Panc1 (cell line): Measurements from ENCODE around the gene MRPL48. TPM values are rescaled to one million over a fixed set of nuclear protein-coding genes. Genes with fewer than 3 reads are reported as not detected.
"Not testable (repeated sequence)": the region's sequence is repeated elsewhere in the genome, so short reads cannot be mapped to it uniquely, and the experiment has no call there.

Experiments
- ATAC-seq: fragments of 200-7000 bp; cut with Tn5 transposase; 2 replicates; pipeline ENCODE4 v1.9.1; 2020; ENCODE audit warnings: mild to moderate bottlenecking, moderate library complexity
- BruUV-seq: library from RNA; stranded (reverse); fragments of 400-500 nt; replicated peaks from 2 replicates; lab custom pipeline; 2021; lab: Mats Ljungman, UMichigan
- CTCF ChIA-PET: fragments of 300-600 bp; sonication (Branson Sonifier 250); formaldehyde crosslinking; loops from one replicate; lab custom pipeline; 2022; ENCODE audit warnings: antibody characterized with exemption; lab: Charles Lee
- POLR2A ChIA-PET: fragments of 300-600 bp; sonication (Branson Sonifier 250); formaldehyde crosslinking; loops from one replicate; lab custom pipeline; 2022; ENCODE audit warnings: antibody characterized with exemption; lab: Charles Lee
- DNase-seq: peaks from one replicate; pipeline ENCODE4 v3.0.0-alpha.2; 2010; ENCODE audit warnings: low read depth, low spot score
- H3K27ac ChIP-seq: 2 replicates; pipeline ENCODE4 v1.5.1; 2011; ENCODE audit warnings: mild to moderate bottlenecking, low read length, inconsistent platforms
- H3K27me3 ChIP-seq: fragments of 200-500 bp; sonication (Bioruptor generic); 2 replicates; pipeline ENCODE4 v1.6.0; 2014; ENCODE audit warnings: low read length, inconsistent platforms; ENCODE audit not compliant: control insufficient read depth, insufficient read depth
- H3K36me3 ChIP-seq: fragments of 200-500 bp; sonication (Bioruptor generic); 2 replicates; pipeline ENCODE4 v1.5.1; 2014; ENCODE audit warnings: inconsistent platforms, mild to moderate bottlenecking, low read length, moderate library complexity; ENCODE audit not compliant: control insufficient read depth, insufficient read depth
- H3K4me1 ChIP-seq: 2 replicates; pipeline ENCODE4 v1.5.1; 2011; ENCODE audit warnings: inconsistent platforms, mild to moderate bottlenecking, low read length, moderate library complexity; ENCODE audit not compliant: control insufficient read depth, insufficient read depth
- H3K4me3 ChIP-seq, 2 experiments: 2 replicates each; pipeline ENCODE4 v1.5.1; 2011 to 2012; ENCODE audit warnings: low read depth in 2 of 2, low read length in 2 of 2, mild to moderate bottlenecking in 2 of 2, inconsistent platforms in 1 of 2, moderate library complexity in 1 of 2
- H3K9me3 ChIP-seq: fragments of 200-500 bp; sonication (Bioruptor generic); 2 replicates; pipeline ENCODE4 v1.5.1; 2014; ENCODE audit warnings: low read depth, mild to moderate bottlenecking, inconsistent platforms, low read length, moderate library complexity; ENCODE audit not compliant: control insufficient read depth, insufficient read depth
- POLR2AphosphoS5 ChIP-seq: IDR thresholded peaks from 2 replicates; pipeline ENCODE4 v1.6.1; 2012; ENCODE audit warnings: mild to moderate bottlenecking, low read depth, low read length, moderate library complexity
- REST ChIP-seq, 2 experiments: IDR thresholded peaks; 2 replicates each; pipeline ENCODE4 v1.6.1; 2011 to 2012; ENCODE audit warnings: low read depth in 2 of 2, control low read depth in 1 of 2, low read length in 1 of 2, mild to moderate bottlenecking in 1 of 2, moderate library complexity in 1 of 2; ENCODE audit not compliant: insufficient read depth in 1 of 2
- SIN3A ChIP-seq: IDR thresholded peaks from 2 replicates; pipeline ENCODE4 v1.6.1; 2012; ENCODE audit warnings: low read depth, mild to moderate bottlenecking, low read length, moderate library complexity, borderline replicate concordance; ENCODE audit not compliant: insufficient read depth
- TCF7L2 ChIP-seq: IDR thresholded peaks from 2 replicates; pipeline ENCODE4 v1.6.1; 2011; ENCODE audit warnings: mild to moderate bottlenecking, low read depth, low read length, inconsistent platforms
- in situ Hi-C: cut with HindIII; loops from 2 replicates; pipeline ENCODE4 v1.10.0; 2016; ENCODE audit warnings: low sequenced_read_pairs, low pct_unique_long_range_greater_than_20kb
- intact Hi-C: fragments of 100-400 bp; cut with micrococcal nuclease; formaldehyde crosslinking; loops from one replicate; pipeline ENCODE4 v1.10.0; 2022; ENCODE audit not compliant: unreplicated experiment
- total RNA-seq: library from RNA; stranded (reverse); gene quantifications from one replicate; pipeline ENCODE4 v1.2.1, GENCODE V29; 2021; ENCODE audit not compliant: unreplicated experiment
- TF ChIP-seq, protein P1 (sequence below): fragments of 450-650 bp; IDR thresholded peaks from 2 replicates; pipeline ENCODE4 v1.5.1; 2017; ENCODE audit warnings: mild to moderate bottlenecking

Gene MRPL48
- total RNA-seq, 1 experiment from 2014 or later: 42.0 TPM

DNA sequence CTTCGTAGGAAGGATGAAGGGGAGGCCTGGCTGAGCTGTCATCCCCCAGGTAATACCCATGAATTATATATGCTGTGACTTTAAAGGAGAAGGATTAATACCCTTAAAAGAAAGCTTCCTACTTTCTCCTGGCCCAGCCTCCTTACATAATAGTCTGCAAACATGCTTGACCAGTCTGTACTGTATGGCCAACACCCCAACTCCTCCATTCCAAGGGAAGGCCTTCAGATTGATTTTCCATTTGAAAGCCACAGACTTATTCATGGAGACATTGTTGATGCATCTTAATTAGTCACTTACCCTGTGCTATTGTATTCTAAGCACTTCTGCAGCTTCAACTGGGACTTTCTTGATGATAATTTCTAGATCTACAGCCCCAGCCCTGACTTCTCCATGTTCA, 91.1 kb downstream of the MRPL48 start:
- intact Hi-C loops (no loop called here), in situ Hi-C loops (no loop called here)
- no peaks in the 10 kb centered on the region; the same call in none of the 2 replicates for H3K36me3 ChIP-seq
- TF ChIP-seq TCF7L2: no peak
- no peak for TF ChIP-seq POLR2AphosphoS5
- TF ChIP-seq REST (IDR thresholded peaks at IDR 0.05; ENCODE audit: insufficient read depth in 1 of 2, low read depth in 2 of 2, low read length in 1 of 2): no peak
- TF ChIP-seq, protein P1, sequence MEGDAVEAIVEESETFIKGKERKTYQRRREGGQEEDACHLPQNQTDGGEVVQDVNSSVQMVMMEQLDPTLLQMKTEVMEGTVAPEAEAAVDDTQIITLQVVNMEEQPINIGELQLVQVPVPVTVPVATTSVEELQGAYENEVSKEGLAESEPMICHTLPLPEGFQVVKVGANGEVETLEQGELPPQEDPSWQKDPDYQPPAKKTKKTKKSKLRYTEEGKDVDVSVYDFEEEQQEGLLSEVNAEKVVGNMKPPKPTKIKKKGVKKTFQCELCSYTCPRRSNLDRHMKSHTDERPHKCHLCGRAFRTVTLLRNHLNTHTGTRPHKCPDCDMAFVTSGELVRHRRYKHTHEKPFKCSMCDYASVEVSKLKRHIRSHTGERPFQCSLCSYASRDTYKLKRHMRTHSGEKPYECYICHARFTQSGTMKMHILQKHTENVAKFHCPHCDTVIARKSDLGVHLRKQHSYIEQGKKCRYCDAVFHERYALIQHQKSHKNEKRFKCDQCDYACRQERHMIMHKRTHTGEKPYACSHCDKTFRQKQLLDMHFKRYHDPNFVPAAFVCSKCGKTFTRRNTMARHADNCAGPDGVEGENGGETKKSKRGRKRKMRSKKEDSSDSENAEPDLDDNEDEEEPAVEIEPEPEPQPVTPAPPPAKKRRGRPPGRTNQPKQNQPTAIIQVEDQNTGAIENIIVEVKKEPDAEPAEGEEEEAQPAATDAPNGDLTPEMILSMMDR: no peak
- TF ChIP-seq SIN3A: no peak
- peaks cover 12% of the 10 kb centered on the region for H3K4me1 ChIP-seq
- BruUV-seq: no TSS peak
- H3K9me3 ChIP-seq: no peaks in the 10 kb centered on the region
- no peaks in the 10 kb centered on the region for H3K27me3 ChIP-seq
- DNase-seq (no peak), ATAC-seq (no peak)
- H3K4me3 ChIP-seq: no peak overlapping the region
- CTCF ChIA-PET: no interaction called here
- no peak overlapping the region for H3K27ac ChIP-seq
- POLR2A ChIA-PET: no interaction called here

- H3K4me1 ChIP-seq, BruUV-seq, in situ Hi-C loops, ATAC-seq, CTCF ChIA-PET, H3K27ac ChIP-seq, H3K27me3 ChIP-seq, H3K4me3 ChIP-seq, H3K9me3 ChIP-seq, DNase-seq, H3K36me3 ChIP-seq, intact Hi-C loops: not testable (repeated sequence)
- POLR2A ChIA-PET: interaction anchor here (0.6 kb wide), 1 partner anchor 20 kb away, joined by 7 read pairs; no protein-coding TSS in a partner anchor
These were observed 92.8 kb downstream of the MRPL48 start for GRCh38 chr11:73880449-73880848.

DNA sequence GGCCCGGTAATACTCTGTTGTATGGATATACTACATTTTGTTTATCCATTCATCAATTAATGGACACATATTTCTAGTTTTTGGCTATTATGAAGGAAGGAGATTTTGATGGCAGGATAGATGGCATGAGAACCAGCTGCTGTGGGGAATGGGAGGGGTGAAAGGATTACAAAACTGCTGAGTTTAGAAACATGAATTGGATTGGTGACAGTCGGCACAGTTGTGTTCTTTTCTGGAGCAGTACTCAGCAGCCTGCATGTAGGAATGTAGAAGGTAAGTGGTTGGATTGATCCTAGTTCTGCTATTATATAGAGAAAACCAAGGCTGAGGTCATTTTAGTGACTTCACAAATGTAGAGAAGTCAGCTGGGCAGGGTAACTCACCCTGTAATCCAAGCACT, 96.2 kb downstream of the MRPL48 start:
- H3K9me3 ChIP-seq: no peaks in the 10 kb centered on the region
- intact Hi-C loops: no loop called here
- no peak overlapping the region for H3K27ac ChIP-seq
- no peak overlapping the region for H3K4me3 ChIP-seq
- DNase-seq (no peak), ATAC-seq (no peak)
- H3K27me3 ChIP-seq: no peaks in the 10 kb centered on the region
- POLR2A ChIA-PET: no interaction called here
- TF ChIP-seq REST (IDR thresholded peaks at IDR 0.05; ENCODE audit: insufficient read depth in 1 of 2, low read depth in 2 of 2, low read length in 1 of 2) (no peak), POLR2AphosphoS5 (no peak), TCF7L2 (no peak), SIN3A (no peak)
- TF ChIP-seq, protein P1: no peak
- no peaks in the 10 kb centered on the region for H3K4me1 ChIP-seq
- CTCF ChIA-PET: no interaction called here
- H3K36me3 ChIP-seq: no peaks in the 10 kb centered on the region; the same call in 1 of the 2 replicates
- no TSS peak for BruUV-seq
- in situ Hi-C loops: no loop called here
